Endothelial cell of umbilical vein (primary cell): ENCODE measurements around the gene CNKSR2.

Source experiments
- FOS ChIP-seq: IDR thresholded peaks from 2 replicates; pipeline ENCODE4 v1.6.1; 2011; ENCODE audit warnings: mild to moderate bottlenecking, low read length, moderate library complexity, borderline replicate concordance; ENCODE audit not compliant: insufficient read depth
- MAX ChIP-seq: IDR thresholded peaks from 2 replicates; pipeline ENCODE4 v1.6.1; 2011; ENCODE audit not compliant: insufficient read depth, insufficient read length
- MYC ChIP-seq: IDR thresholded peaks from one replicate; pipeline ENCODE4 v1.6.1; 2011; ENCODE audit warnings: mild to moderate bottlenecking, low read depth, low read length
- POLR2A ChIP-seq: IDR thresholded peaks from 2 replicates; pipeline ENCODE4 v1.6.1; 2012; ENCODE audit warnings: low read depth, mild to moderate bottlenecking, control low read depth, low read length
- POLR2AphosphoS5 ChIP-seq: IDR thresholded peaks from 2 replicates; pipeline ENCODE4 v1.6.1; 2012; ENCODE audit warnings: low read depth, mild to moderate bottlenecking, control low read depth, low read length, moderate library complexity; ENCODE audit not compliant: insufficient read depth
- TF ChIP-seq, protein P1 (sequence below), 2 donors: IDR thresholded peaks; 1 replicate in 1 of 2; 2 replicates in 1 of 2; pipeline ENCODE4 v1.5.1; 2011; ENCODE audit warnings: low read length in 2 of 2, mild to moderate bottlenecking in 2 of 2, moderate library complexity in 2 of 2, control low read depth in 1 of 2, inconsistent platforms in 1 of 2, low read depth in 1 of 2; ENCODE audit not compliant: insufficient read depth in 1 of 2; ENCODE audit errors: extremely low read depth in 1 of 2

- TF ChIP-seq, protein P1, sequence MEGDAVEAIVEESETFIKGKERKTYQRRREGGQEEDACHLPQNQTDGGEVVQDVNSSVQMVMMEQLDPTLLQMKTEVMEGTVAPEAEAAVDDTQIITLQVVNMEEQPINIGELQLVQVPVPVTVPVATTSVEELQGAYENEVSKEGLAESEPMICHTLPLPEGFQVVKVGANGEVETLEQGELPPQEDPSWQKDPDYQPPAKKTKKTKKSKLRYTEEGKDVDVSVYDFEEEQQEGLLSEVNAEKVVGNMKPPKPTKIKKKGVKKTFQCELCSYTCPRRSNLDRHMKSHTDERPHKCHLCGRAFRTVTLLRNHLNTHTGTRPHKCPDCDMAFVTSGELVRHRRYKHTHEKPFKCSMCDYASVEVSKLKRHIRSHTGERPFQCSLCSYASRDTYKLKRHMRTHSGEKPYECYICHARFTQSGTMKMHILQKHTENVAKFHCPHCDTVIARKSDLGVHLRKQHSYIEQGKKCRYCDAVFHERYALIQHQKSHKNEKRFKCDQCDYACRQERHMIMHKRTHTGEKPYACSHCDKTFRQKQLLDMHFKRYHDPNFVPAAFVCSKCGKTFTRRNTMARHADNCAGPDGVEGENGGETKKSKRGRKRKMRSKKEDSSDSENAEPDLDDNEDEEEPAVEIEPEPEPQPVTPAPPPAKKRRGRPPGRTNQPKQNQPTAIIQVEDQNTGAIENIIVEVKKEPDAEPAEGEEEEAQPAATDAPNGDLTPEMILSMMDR (IDR thresholded peaks at IDR 0.05; ENCODE audit: extremely low read depth in 1 of 2, insufficient read depth in 1 of 2, low read depth in 1 of 2, low read length in 2 of 2), result no peak
- no peak for TF ChIP-seq POLR2AphosphoS5
- no peak for TF ChIP-seq POLR2A
- no peak for TF ChIP-seq MAX
- no peak for TF ChIP-seq MYC
- no peak for TF ChIP-seq FOS
Measured at GRCh38 chrX:21427086-21427485, 52.9 kb downstream of the CNKSR2 start.
